Coronary artery (tissue), 2 donors: ENCODE results near the gene TSBP1.
"Not testable (repeated sequence)": the region's sequence is repeated elsewhere in the genome, so short reads cannot be mapped to it uniquely, and the experiment has no call there.

ENCODE experiments used
- DNase-seq: peaks from one replicate; pipeline ENCODE4 v3.0.0-alpha.2; 2017; ENCODE audit warnings: low spot score
- H3K27ac ChIP-seq, 2 donors: fragments of 200-600 bp; sonication (generic); one replicate each; pipeline ENCODE4 v1.5.1; 2016 to 2019
- H3K4me3 ChIP-seq: fragments of 200-600 bp; sonication (generic); 2 replicates; pipeline ENCODE4 v1.5.1; 2016; ENCODE audit warnings: mild to moderate bottlenecking, moderate library complexity
- CTCF ChIP-seq: fragments of 200-600 bp; sonication (generic); IDR thresholded peaks from one replicate; pipeline ENCODE4 v1.5.1; 2019; ENCODE audit warnings: antibody characterized with exemption

TSBP1 gene

DNA sequence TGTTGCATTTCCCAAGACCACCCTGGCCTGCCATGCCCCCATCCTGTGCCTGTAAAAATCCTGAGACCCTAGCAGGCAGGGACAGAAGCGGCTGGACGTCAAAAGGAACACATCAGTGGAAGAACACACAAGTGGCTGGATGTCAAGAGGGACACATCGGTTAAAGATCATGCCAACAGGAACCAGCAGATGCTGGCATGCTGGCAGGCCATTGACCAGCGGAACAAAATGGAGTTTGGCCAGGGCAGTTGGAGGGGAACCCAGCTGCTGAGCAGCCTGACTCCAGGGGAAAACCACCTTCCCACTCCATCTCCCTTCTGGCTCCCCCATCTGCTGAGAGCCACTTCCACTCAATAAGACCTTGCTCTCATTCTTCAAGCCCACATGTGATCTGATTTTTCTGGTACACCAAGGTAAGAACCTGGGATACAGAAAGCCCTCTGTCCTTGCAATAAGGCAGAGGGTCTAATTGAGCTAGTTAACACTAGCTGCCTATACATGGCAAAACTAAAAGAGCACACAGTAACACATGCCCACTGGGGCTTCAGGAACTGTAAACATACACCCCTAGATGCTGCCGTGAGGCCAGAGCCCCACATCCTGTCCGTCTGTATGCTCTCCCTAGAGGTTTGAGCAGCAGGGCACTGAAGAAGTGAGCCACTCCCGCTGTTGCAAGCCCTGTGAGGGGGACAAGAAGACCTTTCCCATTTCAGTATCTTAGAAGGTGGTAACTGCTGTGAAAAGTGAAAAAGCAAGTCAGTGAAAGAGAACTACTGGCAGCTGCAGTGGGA lies 4.2 kb upstream of the TSBP1 start:
- Histone ChIP-seq H3K27ac (no peak overlapping the region), H3K4me3 (no peak overlapping the region)
- DNase-seq = no peak
- TF ChIP-seq CTCF = no peak

DNA sequence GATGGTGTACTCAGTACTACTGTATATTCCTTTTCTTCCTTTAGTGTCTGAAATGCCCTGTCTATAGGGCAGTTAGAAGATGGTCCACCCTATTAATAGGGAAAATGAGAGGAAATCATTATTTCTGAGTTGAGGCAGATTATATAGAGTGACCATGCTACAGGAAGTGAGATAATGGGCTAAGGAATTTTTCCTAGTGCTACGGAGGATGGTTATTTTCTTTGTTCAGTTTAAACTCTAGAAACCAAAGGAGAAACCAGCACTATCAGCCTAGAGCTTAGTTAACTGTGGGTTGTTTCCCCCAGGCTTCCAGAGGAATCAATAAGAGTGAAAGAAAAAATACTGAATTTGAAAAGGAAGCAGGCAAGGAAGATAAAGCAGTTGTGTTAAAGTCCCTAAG lies 474 bp downstream of the TSBP1 start:
- no peak for TF ChIP-seq CTCF
- no peak overlapping the region for H3K4me3 ChIP-seq
- no peak overlapping the region for H3K27ac ChIP-seq
- DNase-seq = no peak

- no peak overlapping the region for H3K4me3 ChIP-seq
- TF ChIP-seq CTCF = no peak
- no peak for DNase-seq
- no peak overlapping the region for H3K27ac ChIP-seq
Measured at GRCh38 chr6:32370505-32370904, 1.2 kb downstream of the TSBP1 start.

GRCh38 chr6:32369660-32370059 lies 2.0 kb downstream of the TSBP1 start:
- DNase-seq = no peak
- no peak overlapping the region for H3K27ac ChIP-seq
- TF ChIP-seq CTCF = no peak
- H3K4me3 ChIP-seq = no peak overlapping the region

DNA sequence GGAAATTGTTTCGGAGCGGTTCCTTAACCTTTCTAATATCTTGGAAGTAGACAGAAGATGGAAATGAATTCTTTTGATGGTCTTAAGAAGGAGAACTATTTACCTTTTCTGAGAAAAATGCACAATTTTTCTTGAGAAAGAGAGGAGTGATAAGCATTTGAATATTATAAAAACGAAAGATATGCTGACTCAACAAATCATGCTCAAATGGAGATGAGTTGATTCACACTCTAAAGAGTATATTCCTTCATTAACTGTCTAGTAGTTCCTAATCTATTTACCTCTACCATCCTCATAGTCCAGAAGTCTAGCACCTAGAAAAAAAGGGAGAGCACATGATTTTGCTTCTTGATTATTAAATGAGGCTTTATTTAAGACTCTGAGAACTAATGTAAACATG lies 4.1 kb downstream of the TSBP1 start:
- no peak for DNase-seq
- Histone ChIP-seq H3K4me3 (no peak overlapping the region), H3K27ac (no peak overlapping the region)
- TF ChIP-seq CTCF = no peak

- DNase-seq, H3K27ac ChIP-seq, H3K4me3 ChIP-seq: not testable (repeated sequence)
Measured at GRCh38 chr6:32359225-32359624, 12.5 kb downstream of the TSBP1 start.

- H3K27ac ChIP-seq, H3K4me3 ChIP-seq, DNase-seq: not testable (repeated sequence)
Measured at GRCh38 chr6:32358548-32358947, 13.2 kb downstream of the TSBP1 start.

- no peak for DNase-seq
- no peak for TF ChIP-seq CTCF
- Histone ChIP-seq H3K27ac (no peak overlapping the region), H3K4me3 (no peak overlapping the region)
Measured at GRCh38 chr6:32355018-32355417, 16.7 kb downstream of the TSBP1 start.
